CD4-positive, alpha-beta T cell (primary cell): ENCODE measurements around the gene PDCD6IP. TPM values are rescaled to one million over a fixed set of nuclear protein-coding genes. Genes with fewer than 3 reads are reported as not detected.

ENCODE experiments used
- ATAC-seq: fragments of 200-7000 bp; cut with Tn5 transposase; one replicate; pipeline ENCODE4 v1.10.0; 2022; ENCODE audit warnings: mild to moderate bottlenecking; ENCODE audit not compliant: poor library complexity
- CTCF ChIA-PET: fragments of 350-600 bp; sonication (Branson Sonifier 250); formaldehyde crosslinking; loops from one replicate; lab custom pipeline; 2021; ENCODE audit warnings: antibody characterized with exemption, inconsistent platforms; lab: Charles Lee
- POLR2A ChIA-PET: fragments of 350-600 bp; sonication (Branson Sonifier 250); formaldehyde crosslinking; loops from one replicate; lab custom pipeline; 2021; ENCODE audit warnings: antibody characterized with exemption, inconsistent platforms; lab: Charles Lee
- DNase-seq, 14 experiments: peaks; one replicate each; pipeline ENCODE4 v3.0.0-alpha.2; 2013 to 2020; ENCODE audit warnings: mixed read lengths in 2 of 14
- H3K27ac ChIP-seq, 2 donors: one replicate each; pipeline versions ENCODE4 v1.5.1 to v1.7.0; 2013; ENCODE audit warnings: low read length in 2 of 2, low read depth in 1 of 2, mild to moderate bottlenecking in 1 of 2
- H3K27me3 ChIP-seq, 2 experiments: 1 replicate in 1 of 2; 2 replicates in 1 of 2; pipeline versions ENCODE4 v1.6.1 to v1.7.0; 2013; ENCODE audit warnings: low read length in 2 of 2, control low read depth in 1 of 2, mild to moderate bottlenecking in 1 of 2, moderate library complexity in 1 of 2; ENCODE audit not compliant: insufficient read depth in 2 of 2, control insufficient read depth in 1 of 2
- H3K36me3 ChIP-seq: one replicate; pipeline ENCODE4 v1.6.1; 2013; ENCODE audit warnings: low read length, control low read depth; ENCODE audit not compliant: insufficient read depth
- H3K4me1 ChIP-seq: one replicate; pipeline ENCODE4 v1.6.1; 2013; ENCODE audit warnings: low read length, control low read depth; ENCODE audit not compliant: insufficient read depth
- H3K4me3 ChIP-seq: one replicate; pipeline ENCODE4 v1.5.1; 2013; ENCODE audit warnings: mild to moderate bottlenecking, low read length, moderate library complexity
- H3K9me3 ChIP-seq, 2 experiments: 1 replicate in 1 of 2; 2 replicates in 1 of 2; pipeline versions ENCODE4 v1.6.1 to v1.7.0; 2013; ENCODE audit warnings: low read length in 2 of 2, mild to moderate bottlenecking in 2 of 2, control low read depth in 1 of 2, moderate library complexity in 1 of 2; ENCODE audit not compliant: control insufficient read depth in 1 of 2, insufficient read depth in 1 of 2
- H3K27ac Mint-ChIP-seq: one replicate; pipeline ENCODE4 v1.8.0; 2020; ENCODE audit warnings: mixed read lengths
- H3K27me3 Mint-ChIP-seq: one replicate; pipeline ENCODE4 v1.8.0; 2021; ENCODE audit warnings: mixed read lengths
- H3K36me3 Mint-ChIP-seq: one replicate; pipeline ENCODE4 v1.8.0; 2021; ENCODE audit warnings: low read depth, mixed read lengths
- H3K4me1 Mint-ChIP-seq: one replicate; pipeline ENCODE4 v1.8.0; 2021; ENCODE audit warnings: low read depth, mixed read lengths
- H3K4me3 Mint-ChIP-seq: one replicate; pipeline ENCODE4 v1.8.0; 2020; ENCODE audit warnings: mild to moderate bottlenecking, mixed read lengths
- H3K9me3 Mint-ChIP-seq: one replicate; pipeline ENCODE4 v1.8.0; 2020; ENCODE audit warnings: mixed read lengths
- intact Hi-C, 2 experiments: fragments of 100-400 bp; cut with DNase I in 1 of 2; cut with micrococcal nuclease in 1 of 2; formaldehyde crosslinking; loops; one replicate each; pipeline versions ENCODE4 v1.15.1 to v1.9.0; 2023 to 2025; cut with DNase I, micrococcal nuclease
- total RNA-seq, 174 experiments: library from RNA in 2 of 174; stranded (reverse) in 2 of 174; gene quantifications; one replicate each; pipeline ENCODE4 v1.2.3 and lab custom pipeline; 2021 to 2026
- TF ChIP-seq, protein P1 (sequence below): fragments of 200-600 bp; IDR thresholded peaks from one replicate; pipeline ENCODE4 v1.8.0; 2022; ENCODE audit warnings: antibody characterized with exemption, mild to moderate bottlenecking

PDCD6IP gene
- total RNA-seq, 2 experiments from 2014 or later, result 109 to 112 TPM

DNA sequence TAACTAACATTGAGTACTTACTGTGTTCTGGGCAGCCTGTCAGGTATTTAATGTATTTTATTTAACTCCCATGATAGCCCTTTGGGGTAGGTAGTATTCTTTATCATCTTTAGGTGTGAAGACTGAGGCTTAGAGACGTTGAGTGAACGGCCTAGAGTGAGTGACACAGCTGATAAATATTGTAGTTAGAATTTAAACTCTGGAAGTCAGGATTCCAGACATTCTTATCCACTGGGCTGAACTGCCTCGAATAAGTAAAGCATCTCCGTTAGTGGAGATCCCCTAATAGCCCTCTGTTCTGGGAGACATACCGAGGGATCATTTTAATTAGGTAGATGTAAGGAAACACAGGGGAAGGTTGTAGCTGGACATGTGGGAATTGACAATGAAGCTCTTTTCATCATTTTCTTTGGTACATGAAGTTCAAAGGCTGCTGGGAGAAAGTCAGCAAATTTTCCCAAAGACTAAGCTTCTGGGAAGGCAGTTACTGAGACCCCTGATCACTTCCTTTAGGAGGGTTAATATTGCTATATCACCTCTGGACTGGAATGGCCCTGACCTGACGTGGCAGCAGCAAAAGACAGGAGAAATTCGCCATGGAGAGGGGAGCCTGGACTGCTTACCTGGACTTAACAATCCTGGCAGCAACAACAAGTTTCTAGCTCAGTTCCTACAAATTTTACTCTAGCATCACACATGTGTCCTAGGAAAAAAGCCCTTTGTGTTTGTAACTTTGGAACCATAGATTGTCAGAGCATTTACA, 11.7 kb upstream of the PDCD6IP start:
- intact Hi-C loops, result loop anchor here (1.0 to 10.0 kb wide), 4 partner anchors 150 to 842 kb away; no protein-coding TSS in a partner anchor
- no peak overlapping the region for H3K27ac ChIP-seq
- Mint-ChIP-seq H3K4me3 (no peak overlapping the region), H3K9me3 (no peaks in the 10 kb centered on the region), H3K27me3 (peaks cover 30% of the 10 kb centered on the region), H3K36me3 (no peaks in the 10 kb centered on the region), H3K4me1 (no peaks in the 10 kb centered on the region), H3K27ac (no peak overlapping the region)
- CTCF ChIA-PET, result interaction anchor here (0.6 to 1.3 kb wide), 21 partner anchors 8 to 1609 kb away, joined by 3 to 21 read pairs (median 5); partner anchors contain the start of gene PDCD6IP
- TF ChIP-seq, protein P1, sequence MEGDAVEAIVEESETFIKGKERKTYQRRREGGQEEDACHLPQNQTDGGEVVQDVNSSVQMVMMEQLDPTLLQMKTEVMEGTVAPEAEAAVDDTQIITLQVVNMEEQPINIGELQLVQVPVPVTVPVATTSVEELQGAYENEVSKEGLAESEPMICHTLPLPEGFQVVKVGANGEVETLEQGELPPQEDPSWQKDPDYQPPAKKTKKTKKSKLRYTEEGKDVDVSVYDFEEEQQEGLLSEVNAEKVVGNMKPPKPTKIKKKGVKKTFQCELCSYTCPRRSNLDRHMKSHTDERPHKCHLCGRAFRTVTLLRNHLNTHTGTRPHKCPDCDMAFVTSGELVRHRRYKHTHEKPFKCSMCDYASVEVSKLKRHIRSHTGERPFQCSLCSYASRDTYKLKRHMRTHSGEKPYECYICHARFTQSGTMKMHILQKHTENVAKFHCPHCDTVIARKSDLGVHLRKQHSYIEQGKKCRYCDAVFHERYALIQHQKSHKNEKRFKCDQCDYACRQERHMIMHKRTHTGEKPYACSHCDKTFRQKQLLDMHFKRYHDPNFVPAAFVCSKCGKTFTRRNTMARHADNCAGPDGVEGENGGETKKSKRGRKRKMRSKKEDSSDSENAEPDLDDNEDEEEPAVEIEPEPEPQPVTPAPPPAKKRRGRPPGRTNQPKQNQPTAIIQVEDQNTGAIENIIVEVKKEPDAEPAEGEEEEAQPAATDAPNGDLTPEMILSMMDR, result no peak
- H3K4me3 ChIP-seq, result no peak overlapping the region
- no peak for ATAC-seq
- H3K36me3 ChIP-seq, result no peaks in the 10 kb centered on the region
- H3K4me1 ChIP-seq, result peaks cover 6% of the 10 kb centered on the region
- H3K27me3 ChIP-seq, result no peaks in the 10 kb centered on the region
- POLR2A ChIA-PET, result interaction anchor here (1.0 to 2.0 kb wide), 3 partner anchors 11 to 655 kb away, joined by 4 to 14 read pairs (median 5); partner anchors contain the start of genes PDCD6IP and UBP1
- no peaks in the 10 kb centered on the region for H3K9me3 ChIP-seq
- no peak for DNase-seq

DNA sequence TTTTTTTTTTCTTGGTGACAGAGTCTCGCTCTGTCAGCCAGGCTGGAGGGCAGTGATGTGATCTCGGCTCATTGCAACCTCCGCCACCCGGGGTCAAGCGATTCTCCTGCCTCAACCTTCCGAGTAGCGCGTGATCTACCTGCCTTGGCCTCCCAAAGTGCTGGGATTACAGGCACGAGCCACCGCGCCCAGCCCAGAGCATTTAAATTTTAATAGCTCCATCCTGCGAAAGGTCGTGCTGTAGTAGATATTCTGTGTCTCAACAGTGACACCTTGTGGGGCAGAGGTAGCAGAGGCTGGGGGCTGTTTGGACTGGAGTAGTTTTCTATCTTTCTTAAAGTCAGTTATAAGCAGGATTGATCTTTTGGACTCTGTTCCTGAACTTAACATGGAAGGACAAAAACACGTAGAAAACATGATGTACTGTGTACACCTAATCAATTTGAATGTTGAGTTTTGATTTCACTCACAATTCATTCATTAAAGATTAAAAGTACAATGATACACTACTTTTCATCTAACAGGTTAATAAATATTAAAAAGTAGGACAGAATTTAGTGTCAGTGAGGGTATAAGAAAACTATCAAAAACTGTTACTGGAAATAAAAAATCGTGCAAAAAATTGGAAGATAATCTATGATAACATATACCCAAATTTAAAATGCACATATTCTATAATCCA, 11.0 kb upstream of the PDCD6IP start:
- Mint-ChIP-seq H3K27me3 (peaks cover 30% of the 10 kb centered on the region), H3K4me3 (no peak overlapping the region), H3K36me3 (no peaks in the 10 kb centered on the region), H3K9me3 (no peaks in the 10 kb centered on the region), H3K4me1 (no peaks in the 10 kb centered on the region), H3K27ac (no peak overlapping the region)
- peak; percentile 89 for ATAC-seq
- no peak overlapping the region for H3K4me3 ChIP-seq
- ChIA-PET POLR2A (interaction anchor here (1.0 to 2.0 kb wide), 3 partner anchors 11 to 656 kb away, joined by 4 to 14 read pairs (median 5); partner anchors contain the start of genes PDCD6IP and UBP1), CTCF (interaction anchor here (0.6 to 1.3 kb wide), 21 partner anchors 9 to 1271 kb away, joined by 3 to 21 read pairs (median 5); partner anchors contain the start of gene PDCD6IP)
- DNase-seq, result peak; percentile 25 to 83 (median 43)
- H3K9me3 ChIP-seq, result no peaks in the 10 kb centered on the region
- intact Hi-C loops, result loop anchor here (1.0 to 10.0 kb wide), 4 partner anchors 151 to 843 kb away; no protein-coding TSS in a partner anchor
- no peaks in the 10 kb centered on the region for H3K27me3 ChIP-seq
- TF ChIP-seq, protein P1, result peak; percentile 87
- H3K4me1 ChIP-seq, result peaks cover 6% of the 10 kb centered on the region
- no peaks in the 10 kb centered on the region for H3K36me3 ChIP-seq
- H3K27ac ChIP-seq, result no peak overlapping the region

DNA sequence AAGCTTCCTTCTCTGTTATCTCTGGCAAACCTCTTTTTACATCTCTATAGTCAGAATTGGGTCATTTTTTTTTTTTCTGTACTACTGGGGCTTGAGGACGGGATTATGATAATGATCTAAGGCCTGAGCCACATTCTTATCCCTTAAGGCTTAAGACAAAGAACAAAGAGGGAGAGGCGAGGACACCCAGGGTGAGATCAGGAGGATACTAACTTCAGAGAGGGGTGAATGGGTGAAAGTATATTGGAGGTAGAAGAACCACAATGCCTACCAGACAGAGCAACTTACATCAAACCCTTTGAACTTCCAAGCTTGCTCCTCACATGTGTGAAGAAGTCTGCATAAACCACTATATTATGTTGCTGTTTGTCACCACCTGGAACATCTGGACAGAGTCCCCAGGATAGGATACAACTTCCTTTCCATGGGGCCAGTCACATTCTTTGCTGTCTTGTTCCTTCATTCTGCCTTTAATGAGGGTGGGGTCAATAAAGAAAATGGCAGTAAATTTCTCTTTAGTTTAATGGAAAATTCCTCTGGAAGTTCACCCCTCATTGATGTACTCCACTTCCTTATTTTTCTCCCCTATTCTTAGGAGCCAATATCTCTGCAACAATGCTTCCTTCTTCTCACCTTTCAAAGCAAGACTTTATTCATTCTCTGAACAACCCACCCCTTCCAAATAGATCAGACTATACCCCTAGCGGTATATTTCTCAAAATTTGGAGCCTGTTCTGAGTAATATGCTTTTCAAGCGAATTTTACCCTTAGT, 9.1 kb upstream of the PDCD6IP start:
- no peak overlapping the region for H3K27ac Mint-ChIP-seq
- no peaks in the 10 kb centered on the region for H3K9me3 ChIP-seq
- no peak overlapping the region for H3K4me3 ChIP-seq
- ATAC-seq (no peak), DNase-seq (no peak)
- H3K36me3 ChIP-seq, result no peaks in the 10 kb centered on the region
- ChIA-PET CTCF (no interaction called here), POLR2A (interaction anchor here (1.3 kb wide), 1 partner anchor 18 kb away, joined by 3 read pairs; no protein-coding TSS in a partner anchor)
- H3K4me3 Mint-ChIP-seq, result no peak overlapping the region
- no peak overlapping the region for H3K27ac ChIP-seq
- H3K9me3 Mint-ChIP-seq, result no peaks in the 10 kb centered on the region
- TF ChIP-seq, protein P1, result no peak
- H3K4me1 ChIP-seq, result peaks cover 6% of the 10 kb centered on the region
- no peaks in the 10 kb centered on the region for H3K36me3 Mint-ChIP-seq
- no peaks in the 10 kb centered on the region for H3K4me1 Mint-ChIP-seq
- no peaks in the 10 kb centered on the region for H3K27me3 ChIP-seq
- intact Hi-C loops, result loop anchor here in 1 of 2 experiments (10.0 kb wide), 1 partner anchor 845 kb away; no protein-coding TSS in a partner anchor
- peaks cover 30% of the 10 kb centered on the region for H3K27me3 Mint-ChIP-seq
